ENCODE measurements around the gene C16orf74.

DNA sequence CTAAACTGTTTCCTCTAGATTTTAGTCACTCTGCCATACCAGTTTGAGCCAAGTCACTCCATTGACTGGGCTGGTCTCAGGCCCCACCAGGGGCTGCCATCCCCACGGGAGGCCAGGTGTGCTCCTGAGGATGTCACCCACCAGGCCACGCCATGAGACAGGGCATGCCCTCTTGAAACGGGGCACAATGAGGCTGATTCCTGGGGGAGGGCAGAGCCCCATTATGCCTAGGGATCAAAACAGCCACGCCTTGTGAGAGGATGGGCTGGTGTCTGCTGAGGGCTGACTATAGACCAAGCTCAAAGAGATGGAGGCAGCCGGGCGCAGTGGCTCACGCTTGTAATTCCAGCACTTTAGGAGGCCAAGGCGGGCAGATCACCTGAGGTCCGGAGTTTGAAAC, 83.6 kb downstream of the C16orf74 start:
- TF ChIP-seq, protein P1, sequence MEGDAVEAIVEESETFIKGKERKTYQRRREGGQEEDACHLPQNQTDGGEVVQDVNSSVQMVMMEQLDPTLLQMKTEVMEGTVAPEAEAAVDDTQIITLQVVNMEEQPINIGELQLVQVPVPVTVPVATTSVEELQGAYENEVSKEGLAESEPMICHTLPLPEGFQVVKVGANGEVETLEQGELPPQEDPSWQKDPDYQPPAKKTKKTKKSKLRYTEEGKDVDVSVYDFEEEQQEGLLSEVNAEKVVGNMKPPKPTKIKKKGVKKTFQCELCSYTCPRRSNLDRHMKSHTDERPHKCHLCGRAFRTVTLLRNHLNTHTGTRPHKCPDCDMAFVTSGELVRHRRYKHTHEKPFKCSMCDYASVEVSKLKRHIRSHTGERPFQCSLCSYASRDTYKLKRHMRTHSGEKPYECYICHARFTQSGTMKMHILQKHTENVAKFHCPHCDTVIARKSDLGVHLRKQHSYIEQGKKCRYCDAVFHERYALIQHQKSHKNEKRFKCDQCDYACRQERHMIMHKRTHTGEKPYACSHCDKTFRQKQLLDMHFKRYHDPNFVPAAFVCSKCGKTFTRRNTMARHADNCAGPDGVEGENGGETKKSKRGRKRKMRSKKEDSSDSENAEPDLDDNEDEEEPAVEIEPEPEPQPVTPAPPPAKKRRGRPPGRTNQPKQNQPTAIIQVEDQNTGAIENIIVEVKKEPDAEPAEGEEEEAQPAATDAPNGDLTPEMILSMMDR (IDR thresholded peaks at IDR 0.05; ENCODE audit: low read length), result no peak
- no peak for TF ChIP-seq EZH2 (optimal IDR thresholded peaks at IDR 0.05; ENCODE audit: low read depth, low read length)
- no peak for TF ChIP-seq EZH2phosphoT487 (IDR thresholded peaks at IDR 0.05; ENCODE audit: low read length)
